Muscle of arm (tissue), 14 donors: ENCODE data around the gene GTPBP10. TPM values are rescaled to one million over a fixed set of nuclear protein-coding genes. Genes with fewer than 3 reads are reported as not detected.
"Not testable (repeated sequence)": the region's sequence is repeated elsewhere in the genome, so short reads cannot be mapped to it uniquely, and the experiment has no call there.

Source experiments
- DNase-seq: peaks from one replicate; pipeline ENCODE4 v3.0.0-alpha.2; 2013
- long read RNA-seq, 11 donors: transcript quantifications; one replicate each; lab custom pipeline, GENCODE V29; 2026
- polyA plus RNA-seq, 12 donors: library from polyadenylated mRNA; unstranded; fragments of 120-200 nt; gene quantifications; one replicate each; pipeline ENCODE4 v1.2.1, GENCODE V29; 2013; ENCODE audit not compliant: insufficient read length in 12 of 12

The GTPBP10 gene, protein sequence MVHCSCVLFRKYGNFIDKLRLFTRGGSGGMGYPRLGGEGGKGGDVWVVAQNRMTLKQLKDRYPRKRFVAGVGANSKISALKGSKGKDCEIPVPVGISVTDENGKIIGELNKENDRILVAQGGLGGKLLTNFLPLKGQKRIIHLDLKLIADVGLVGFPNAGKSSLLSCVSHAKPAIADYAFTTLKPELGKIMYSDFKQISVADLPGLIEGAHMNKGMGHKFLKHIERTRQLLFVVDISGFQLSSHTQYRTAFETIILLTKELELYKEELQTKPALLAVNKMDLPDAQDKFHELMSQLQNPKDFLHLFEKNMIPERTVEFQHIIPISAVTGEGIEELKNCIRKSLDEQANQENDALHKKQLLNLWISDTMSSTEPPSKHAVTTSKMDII
- polyA plus RNA-seq: 10 to 100 TPM in 10 of 12 donors, 1 to 10 TPM in 1, not detected in 1; 9.2 to 33.8 (median 20.0) TPM
- long read RNA-seq, donor 1, full-length matches to known transcripts: 5 of 10 reads
- long read RNA-seq, donor 1, partial matches to known transcripts: 5 of 10 reads
- long read RNA-seq, donor 1, other reads (novel, unspliced or antisense): 0 of 10 reads
- long read RNA-seq, donor 2, full-length matches to known transcripts: 5 of 5 reads
- long read RNA-seq, donor 2, partial matches to known transcripts: 0 of 5 reads
- long read RNA-seq, donor 2, other reads (novel, unspliced or antisense): 0 of 5 reads
- long read RNA-seq, donor 3, partial matches to known transcripts: 5 of 6 reads
- long read RNA-seq, donor 3, other reads (novel, unspliced or antisense): 0 of 6 reads
- long read RNA-seq, donor 4, full-length matches to known transcripts: 2 of 7 reads
- long read RNA-seq, donor 4, partial matches to known transcripts: 5 of 7 reads
- long read RNA-seq, donor 4, other reads (novel, unspliced or antisense): 0 of 7 reads
- long read RNA-seq, donor 5, full-length matches to known transcripts: 2 of 2 reads
- long read RNA-seq, donor 5, partial matches to known transcripts: 0 of 2 reads
- long read RNA-seq, donor 5, other reads (novel, unspliced or antisense): 0 of 2 reads
- long read RNA-seq, donor 6, full-length matches to known transcripts: 1 of 1 reads
- long read RNA-seq, donor 6, partial matches to known transcripts: 0 of 1 reads
- long read RNA-seq, donor 6, other reads (novel, unspliced or antisense): 0 of 1 reads
- long read RNA-seq, donor 7, full-length matches to known transcripts: 3 of 3 reads
- long read RNA-seq, donor 7, partial matches to known transcripts: 0 of 3 reads
- long read RNA-seq, donor 7, other reads (novel, unspliced or antisense): 0 of 3 reads
- long read RNA-seq, donor 8, full-length matches to known transcripts: 6 of 6 reads
- long read RNA-seq, donor 8, partial matches to known transcripts: 0 of 6 reads
- long read RNA-seq, donor 8, other reads (novel, unspliced or antisense): 0 of 6 reads
- long read RNA-seq, donor 9, full-length matches to known transcripts: 1 of 1 reads
- long read RNA-seq, donor 9, partial matches to known transcripts: 0 of 1 reads
- long read RNA-seq, donor 9, other reads (novel, unspliced or antisense): 0 of 1 reads
- long read RNA-seq, donor 10, full-length matches to known transcripts: 2 of 2 reads
- long read RNA-seq, donor 10, partial matches to known transcripts: 0 of 2 reads
- long read RNA-seq, donor 10, other reads (novel, unspliced or antisense): 0 of 2 reads
- long read RNA-seq, donor 11, full-length matches to known transcripts: 3 of 3 reads
- long read RNA-seq, donor 11, partial matches to known transcripts: 0 of 3 reads
- long read RNA-seq, donor 11, other reads (novel, unspliced or antisense): 0 of 3 reads

DNA sequence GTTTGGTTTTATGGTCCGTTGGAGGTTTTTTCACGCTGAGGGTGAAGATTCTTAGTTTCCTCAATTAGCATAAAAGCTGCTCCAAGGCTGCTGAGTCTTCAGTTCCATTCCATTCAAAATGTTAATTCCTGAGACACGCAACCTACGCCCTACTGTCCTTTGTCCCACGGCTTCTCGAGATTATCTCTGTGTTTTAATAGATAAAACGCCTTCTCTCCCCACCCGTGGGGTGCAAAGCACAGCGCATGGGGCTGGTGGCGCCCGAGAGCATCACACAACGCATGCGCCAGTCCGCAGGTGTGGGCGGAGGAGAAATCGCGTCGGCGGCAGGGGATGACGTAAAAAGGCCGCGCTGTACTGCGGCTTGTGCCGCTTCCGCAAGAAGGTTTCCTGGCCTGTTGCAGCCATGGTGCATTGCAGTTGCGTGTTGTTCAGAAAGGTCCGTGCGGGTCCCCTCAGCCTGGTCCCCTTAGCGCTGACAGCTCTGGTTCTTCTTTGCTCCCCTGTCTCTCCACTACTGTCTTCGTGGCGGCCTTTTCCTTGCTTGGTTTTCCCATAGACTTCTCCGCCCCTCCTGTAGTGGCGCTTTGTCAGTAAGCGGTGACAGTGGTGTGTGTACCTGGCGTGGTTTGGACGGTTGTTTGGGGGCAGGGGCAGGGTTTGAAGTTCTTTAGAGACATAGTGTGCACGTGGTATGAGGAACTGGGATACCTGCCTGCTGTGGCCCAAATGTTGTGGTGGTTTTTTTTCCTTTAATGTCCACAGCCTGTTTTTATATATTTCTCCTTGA, at the start of gene GTPBP10:
Gene GTPBP10 (plus strand): TSS at position 381 of the 790 bp plus-strand sequence. CDS start 26 bp downstream, at position 407.
- DNase-seq: peak; percentile 98

DNA sequence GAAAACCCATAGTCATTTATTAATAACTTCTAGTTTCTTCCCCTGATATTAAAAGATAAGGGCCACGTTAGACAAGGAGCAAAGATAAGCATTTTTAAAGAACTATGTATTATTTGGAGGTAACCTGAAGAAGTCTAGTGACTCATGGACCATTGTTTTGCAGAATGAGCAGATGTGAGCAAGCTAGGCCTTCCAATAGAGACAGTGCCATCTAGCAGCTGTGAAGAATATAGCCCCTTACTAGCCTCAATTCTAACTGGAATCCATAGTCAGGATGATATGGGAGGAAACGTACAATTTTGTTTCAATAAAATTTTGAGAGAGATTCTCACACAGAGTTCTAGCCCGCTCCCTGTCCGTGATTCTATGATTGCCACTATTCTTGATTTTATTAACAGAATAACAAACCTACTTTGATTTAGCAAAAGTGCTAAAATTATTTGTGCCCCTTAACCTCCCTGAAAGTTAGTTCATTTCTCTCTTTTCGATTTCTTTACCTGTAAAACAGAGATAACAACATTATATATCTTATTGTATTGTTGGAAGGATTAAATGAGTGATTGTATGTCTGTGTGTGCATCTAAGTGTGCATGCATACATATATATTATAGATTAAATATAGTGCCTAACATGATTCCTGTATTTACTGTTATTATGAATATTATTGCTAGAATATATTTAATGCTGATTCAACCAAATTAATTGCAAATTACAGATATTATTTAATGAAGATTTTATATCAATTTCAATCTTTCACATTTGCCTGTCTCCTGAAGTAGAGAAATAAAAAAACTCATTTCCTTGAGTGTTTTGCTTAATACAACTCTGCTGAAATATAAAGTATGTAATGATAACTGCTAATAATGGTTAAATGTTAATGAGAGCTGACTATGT, 48.1 kb upstream of the GTPBP10 start:
- DNase-seq: peak; percentile 7

DNA sequence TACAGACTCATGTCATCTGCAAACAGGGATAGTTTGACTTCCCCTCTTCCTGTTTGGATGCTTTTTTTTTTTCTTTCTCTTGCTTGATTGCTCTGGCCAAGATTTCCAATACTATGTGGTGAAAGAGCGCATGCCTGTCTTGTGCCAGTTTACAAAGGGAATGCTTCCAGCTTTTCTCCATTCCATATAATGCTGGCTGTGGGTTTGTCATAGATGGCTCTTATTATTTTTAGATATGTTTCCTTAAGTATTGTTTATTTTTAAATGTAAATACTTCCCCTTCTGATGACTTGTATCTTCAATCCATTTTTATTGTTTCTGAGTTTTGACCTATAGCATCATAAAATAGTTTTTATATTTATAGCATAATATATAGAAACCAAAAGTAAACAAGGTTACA, 43.3 kb upstream of the GTPBP10 start:
- DNase-seq: no peak

DNA sequence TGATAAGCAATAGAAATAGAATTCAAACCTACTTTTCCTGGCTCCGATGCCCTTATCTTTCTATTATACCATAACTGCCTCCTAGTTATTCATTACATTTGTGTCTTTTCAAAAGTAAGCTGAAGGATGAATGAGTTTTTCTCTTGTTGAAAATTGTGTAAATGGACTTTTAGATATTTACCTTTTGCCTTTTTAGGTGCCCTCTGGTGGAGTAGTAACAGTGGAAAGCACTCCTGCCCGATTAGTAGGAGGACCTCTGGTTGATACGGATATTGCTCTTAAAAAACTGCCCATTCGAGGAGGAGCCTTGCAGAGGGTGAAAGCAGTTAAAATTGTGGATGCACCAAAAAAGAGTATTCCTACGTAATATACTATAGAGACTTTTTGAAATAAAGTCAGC, 36.6 kb upstream of the GTPBP10 start:
- no peak for DNase-seq

DNA sequence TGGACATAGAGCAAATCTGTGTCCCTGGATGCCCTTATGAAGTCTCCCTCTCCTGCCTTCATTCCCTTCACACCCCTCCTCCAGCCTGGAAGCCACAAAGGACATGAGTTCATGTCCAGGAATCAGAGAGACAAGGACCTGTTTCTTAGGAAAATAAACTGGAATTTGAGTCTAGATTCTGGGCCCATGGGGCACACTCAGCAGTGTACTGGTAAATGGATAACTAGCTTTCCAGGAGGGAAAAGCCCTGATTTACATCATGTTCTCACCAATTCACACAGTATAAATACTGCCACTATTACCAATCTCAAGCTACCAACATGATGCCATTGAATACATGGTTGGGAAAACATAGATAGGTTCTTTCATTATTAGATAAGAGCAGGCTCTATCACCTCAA, 35.3 kb upstream of the GTPBP10 start:
- no peak for DNase-seq

DNA sequence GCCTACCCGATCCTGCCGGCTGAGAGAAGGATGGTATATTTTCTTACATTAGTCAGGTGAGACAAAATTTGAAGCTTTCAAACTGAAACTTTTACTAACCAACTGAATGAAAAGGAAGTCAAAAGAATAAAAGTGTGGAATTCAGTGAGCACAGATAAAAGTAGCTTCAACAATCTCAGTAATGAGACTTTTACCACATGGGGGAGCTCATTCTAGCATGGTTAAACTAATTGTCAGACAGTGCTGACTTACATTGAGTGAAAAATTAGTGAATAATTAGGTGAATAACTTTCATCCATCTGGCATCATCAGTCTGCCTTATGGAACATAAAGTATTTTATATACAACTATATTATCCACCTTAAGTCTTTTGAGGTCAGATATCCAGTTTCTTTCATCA, 33.8 kb upstream of the GTPBP10 start:
- DNase-seq: no peak

DNA sequence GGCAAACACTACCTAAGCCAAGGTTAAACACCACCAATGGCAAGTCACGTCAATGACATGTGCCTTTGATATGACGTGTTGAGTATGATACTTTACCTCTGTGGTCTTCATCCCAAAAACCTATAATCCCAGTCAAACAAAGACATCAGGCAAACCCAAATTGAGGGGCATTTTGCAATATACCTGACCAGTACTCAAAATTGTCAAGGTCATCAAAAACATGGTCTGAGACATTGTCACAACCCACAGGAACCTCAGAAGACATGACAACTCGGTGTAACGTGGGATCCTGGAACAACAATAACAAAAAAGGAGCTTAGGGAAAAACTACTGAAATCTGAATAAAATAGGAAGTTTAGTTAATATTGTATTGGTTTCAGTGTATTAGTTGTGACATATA, 32.6 kb upstream of the GTPBP10 start:
- no peak for DNase-seq

DNA sequence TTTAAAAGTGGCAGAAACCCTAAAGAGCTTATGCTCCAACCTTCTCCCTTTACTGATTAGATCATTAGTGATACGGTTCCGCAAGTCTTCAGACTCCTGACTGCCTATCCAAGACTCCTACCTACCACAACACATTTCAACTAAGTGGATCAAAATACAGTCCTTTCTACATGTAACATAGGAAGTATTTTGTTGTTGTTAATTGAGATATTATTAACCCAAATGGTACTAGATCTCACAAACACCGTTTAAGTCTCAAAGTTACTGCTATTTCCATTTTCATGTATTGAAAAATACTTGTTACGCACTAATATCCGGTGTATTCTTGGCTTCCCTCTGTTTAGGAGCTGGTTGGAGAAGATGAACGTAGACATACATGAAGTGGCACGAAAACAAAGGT, 26.5 kb upstream of the GTPBP10 start:
- no peak for DNase-seq

DNA sequence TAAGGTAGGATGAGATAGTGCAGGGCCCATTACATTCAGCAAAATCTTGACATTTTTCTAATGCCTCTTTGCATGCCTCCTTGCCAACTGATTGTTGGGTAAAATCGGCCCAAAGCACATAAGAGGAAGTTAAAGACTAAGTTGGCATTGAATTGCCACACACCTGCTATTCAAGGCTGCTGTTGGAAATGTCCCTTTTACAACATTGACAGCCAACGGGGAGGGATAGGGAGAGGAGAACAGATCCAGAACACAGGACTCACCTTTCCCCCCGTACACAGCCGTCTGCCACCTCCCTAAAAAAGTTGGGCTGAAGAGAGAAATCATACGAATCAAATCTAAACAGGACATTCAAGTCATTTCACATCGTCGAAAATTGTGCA, 26.1 kb upstream of the GTPBP10 start:
- no peak for DNase-seq

DNA sequence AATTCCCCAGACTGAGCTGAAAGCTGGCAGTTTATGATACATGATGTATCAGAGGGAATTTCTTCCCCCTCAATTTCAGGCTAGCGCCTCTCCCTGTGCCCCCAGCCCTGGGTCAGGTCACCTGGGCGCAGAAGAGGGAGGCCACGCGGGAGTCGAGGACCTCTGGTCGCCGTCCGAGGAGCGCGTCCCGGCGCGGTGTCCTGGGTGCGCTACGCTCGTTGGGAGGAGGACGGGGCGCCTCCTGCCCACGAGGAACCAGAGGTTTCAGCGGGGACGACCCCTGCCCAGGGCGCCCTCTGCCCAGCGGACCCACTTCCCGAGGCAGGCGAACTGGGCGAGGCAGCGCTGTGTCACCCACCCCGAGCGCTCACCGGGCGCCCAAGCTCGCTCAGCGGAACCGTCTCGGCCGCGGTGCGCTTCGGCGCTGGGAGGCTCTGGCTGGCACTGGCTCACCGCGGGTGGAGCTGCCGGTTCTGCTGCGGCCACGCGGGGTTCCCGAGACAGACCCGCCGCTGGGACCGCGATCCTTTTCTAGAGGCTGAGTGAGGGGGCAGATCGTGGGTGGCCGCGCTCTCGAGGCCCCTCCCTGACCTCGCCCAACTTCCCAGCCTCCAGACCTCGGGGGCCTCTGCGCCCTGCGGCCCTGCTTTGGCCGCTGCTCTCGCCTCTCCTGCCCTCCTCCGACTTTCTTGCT, 25.6 kb upstream of the GTPBP10 start, which contains the start of gene FAM237B:
Gene FAM237B (minus strand): TSS at position 504 of the 694 bp plus-strand sequence. CDS start 1,556 bp downstream, outside the sequence.
- DNase-seq: peak; percentile 7

DNA sequence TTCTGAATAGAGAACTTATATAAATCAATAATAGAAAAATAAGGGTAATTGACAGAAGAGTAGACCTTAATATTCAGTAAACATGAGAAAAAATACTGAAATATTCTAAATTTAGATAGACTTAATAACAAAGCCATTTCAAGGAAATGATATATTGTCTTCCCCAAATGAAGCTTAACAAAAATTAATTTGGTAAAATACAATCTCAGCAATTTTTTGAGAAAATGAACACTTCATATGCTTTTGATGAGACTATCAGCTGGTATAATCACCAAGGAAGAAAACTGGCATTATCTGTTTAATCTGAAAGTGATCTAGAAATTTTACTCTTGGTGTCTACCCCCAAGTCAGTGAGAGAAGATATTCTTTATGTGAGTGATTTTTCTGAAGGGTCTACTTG, 23.7 kb upstream of the GTPBP10 start:
- DNase-seq: no peak

DNA sequence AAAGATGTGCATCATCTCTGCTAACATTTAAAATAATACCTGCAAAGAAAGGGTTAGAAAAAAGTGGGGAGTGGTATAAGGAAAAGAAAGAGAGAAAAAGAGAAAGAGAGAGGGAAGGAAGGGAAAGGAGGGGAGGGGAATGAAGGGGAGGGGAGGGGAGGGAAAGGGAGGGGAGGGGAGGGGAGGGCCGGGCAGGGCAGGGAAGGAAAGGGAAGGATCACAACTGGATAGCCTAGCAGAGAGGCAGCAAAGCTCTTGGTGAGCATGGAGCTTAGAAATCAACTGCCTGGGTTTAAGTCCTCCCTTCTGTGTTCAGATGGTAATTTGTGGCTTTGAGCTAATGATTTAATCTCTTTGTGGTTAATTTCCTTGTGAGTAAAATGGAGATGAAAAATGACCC, 20.0 kb upstream of the GTPBP10 start:
- DNase-seq: no peak

DNA sequence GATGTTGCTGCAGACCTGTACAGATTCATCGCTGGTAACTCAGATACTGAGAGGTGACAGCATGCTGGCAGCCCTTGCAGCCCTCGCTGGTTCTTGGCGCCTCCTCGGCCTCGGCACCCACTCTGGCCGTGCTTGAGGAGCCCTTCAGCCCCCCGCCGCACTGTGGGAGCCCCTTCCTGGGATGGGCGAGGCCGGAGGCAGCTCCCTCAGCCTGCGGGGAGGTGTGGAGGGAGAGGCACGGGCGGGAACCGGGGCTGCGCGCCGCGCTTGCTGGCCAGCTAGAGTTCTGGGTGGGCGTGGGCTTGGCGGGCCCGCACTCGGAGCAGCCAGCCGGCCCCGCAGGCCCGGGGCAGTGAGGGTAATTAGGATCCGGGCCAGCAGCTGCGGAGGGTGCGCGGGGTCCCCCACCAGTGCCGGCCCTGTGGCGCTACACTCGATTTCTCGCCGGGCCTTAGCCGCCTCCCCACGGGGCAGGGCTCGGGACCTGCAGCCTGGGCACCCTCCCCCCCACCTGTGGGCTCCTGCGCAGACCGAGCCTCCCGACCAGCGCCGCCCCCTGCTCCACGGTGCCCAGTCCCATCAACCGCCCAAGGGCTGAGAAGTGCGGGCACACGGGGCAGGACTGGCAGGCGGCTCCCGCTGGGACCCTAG, 12.2 kb upstream of the GTPBP10 start:
- no peak for DNase-seq

DNA sequence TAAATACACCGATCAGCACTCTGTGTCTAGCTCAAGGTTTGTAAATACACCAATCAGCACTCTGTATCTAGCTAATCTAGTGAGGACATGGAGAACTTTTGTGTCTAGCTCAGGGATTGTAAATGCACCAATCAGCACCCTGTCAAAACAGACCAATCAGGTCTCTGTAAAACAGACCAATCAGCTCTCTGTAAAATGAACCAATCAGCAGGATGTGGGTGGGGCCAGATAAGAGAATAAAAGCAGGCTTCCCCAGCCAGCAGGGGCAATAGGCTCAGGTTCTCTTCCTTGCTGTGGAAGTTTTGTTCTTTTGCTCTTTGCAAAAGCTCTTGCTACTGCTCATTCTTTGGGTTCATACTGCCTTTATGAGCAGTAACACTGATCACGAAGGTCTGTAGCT, 11.6 kb upstream of the GTPBP10 start:
- DNase-seq: not testable (repeated sequence)

DNA sequence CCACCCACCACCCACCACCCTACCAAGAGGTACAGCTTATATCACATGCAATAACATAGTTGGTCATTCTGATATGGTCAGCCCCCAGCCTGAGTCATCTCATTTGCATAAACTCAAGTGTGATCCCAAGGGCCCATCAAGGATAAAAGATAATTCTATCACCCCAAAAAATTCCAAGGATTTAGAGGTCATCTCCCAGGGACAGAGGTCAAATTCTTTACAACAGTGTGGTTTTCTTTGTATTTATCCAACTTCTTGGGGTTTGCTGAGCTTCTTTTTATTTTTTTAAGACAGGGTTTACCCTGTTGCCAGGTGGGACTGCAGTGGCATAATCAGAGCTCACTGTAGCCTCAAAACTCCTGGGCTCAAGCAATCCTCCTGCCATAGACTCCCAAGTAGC, 9.4 kb upstream of the GTPBP10 start:
- no peak for DNase-seq

DNA sequence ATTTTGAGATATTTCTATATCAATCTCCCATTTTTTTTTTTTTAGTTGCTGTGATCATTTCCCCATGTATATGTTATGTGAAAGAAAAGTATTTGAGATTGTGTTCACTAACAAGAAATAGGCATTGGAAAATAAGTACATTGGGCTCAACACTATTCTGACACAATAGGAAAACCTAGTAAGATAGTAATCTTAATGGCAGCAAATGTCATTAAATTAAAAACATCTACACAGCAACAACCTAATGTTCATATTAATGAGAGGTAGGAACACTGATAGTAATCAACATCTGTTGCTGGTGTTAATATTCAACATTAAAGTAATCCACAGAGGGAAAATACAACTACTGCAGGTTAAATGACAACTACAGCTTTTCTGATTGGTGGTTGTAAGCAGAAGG, 1.5 kb upstream of the GTPBP10 start:
- no peak for DNase-seq

DNA sequence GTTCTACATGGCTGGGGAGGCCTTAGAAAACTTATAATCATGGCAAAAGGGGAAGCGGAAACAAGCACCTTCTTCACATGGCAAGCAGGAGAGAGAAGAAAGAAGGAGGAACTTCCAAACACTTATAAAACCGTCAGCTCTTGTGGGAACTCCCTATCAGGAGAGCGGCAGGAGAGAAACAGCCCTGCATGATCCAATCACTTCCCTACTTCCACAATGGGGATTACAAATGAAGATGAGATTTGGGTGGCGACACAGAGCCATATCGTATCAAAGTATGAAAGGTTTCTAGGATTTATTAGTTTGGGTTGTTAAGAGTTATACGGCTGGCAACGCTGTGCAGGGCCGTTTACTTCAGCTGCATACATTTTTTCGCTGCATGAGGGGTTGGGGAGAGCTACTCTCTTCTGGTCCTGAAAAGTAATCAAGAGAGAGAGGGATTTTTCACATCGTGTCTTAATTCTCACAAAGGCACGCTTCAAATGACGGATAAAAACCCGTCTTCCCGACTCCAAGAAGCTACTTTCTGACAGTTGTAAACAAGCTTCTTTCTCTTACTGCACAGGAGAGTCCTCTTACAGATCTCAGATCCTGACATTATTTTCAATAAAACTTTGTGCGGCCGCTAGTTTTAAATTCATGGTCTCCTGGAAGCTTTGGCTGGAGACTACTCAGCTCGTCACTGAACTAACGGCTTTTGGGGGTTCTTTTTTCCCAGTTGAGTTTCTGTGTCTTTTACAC, 751 bp upstream of the GTPBP10 start:
- DNase-seq: peak; percentile 41
